ENCODE measurements around the gene CDC42BPB. TPM values are rescaled to one million over a fixed set of nuclear protein-coding genes. Genes with fewer than 3 reads are reported as not detected.
A peak's percentile ranks its signal among the peaks of the same experiment; 100 is the strongest.

Gene CDC42BPB
- total and polyA plus RNA-seq, 2 experiments from 2014 or later: 13.0 to 106 TPM

GRCh38 chr14:103059556-103059955 lies 2.2 kb upstream of the CDC42BPB start:
- peak overlapping the region; percentile 86; the same call in 1 of the 2 replicates for H3K4me3 ChIP-seq
- H3K27ac ChIP-seq: no peak overlapping the region
- H2AFZ ChIP-seq: no peak overlapping the region
- in situ Hi-C loops (cut with MboI): no loop called here
- peaks cover 49% of the 10 kb centered on the region for H3K79me2 ChIP-seq (ENCODE audit: insufficient read depth)
- peaks cover 15% of the 10 kb centered on the region for H3K4me1 ChIP-seq (ENCODE audit: insufficient read depth)
- peaks cover 4% of the 10 kb centered on the region; the same call in 1 of the 2 replicates for H4K20me1 ChIP-seq (ENCODE audit: insufficient read depth)
- no peaks in the 10 kb centered on the region for H3K9me2 ChIP-seq (ENCODE audit: insufficient read depth)
- 76 to 77% methylated on average over 5 of the region's 5 CpGs for WGBS, 2 experiments (ENCODE audit: low coverage in 1 of 2, low lambda C conversion rate in 2 of 2, missing lambda C conversion rate in 2 of 2)
- H3K36me3 ChIP-seq (ENCODE audit: low read depth): no peaks in the 10 kb centered on the region
- no peak overlapping the region for H3K9ac ChIP-seq
- peaks cover 30% of the 10 kb centered on the region for H3F3A ChIP-seq (ENCODE audit: insufficient read depth)
- no peak for TF ChIP-seq EZH2 (IDR thresholded peaks at IDR 0.05; ENCODE audit: insufficient read depth, poor library complexity, severe bottlenecking)
- no peak for TF ChIP-seq EZH2phosphoT487 (IDR thresholded peaks at IDR 0.05; ENCODE audit: insufficient read depth, low read depth)
- peak overlapping the region; percentile 89 for H3K4me2 ChIP-seq (ENCODE audit: unreplicated experiment)
- no peak for DNase-seq
- H3K9me3 ChIP-seq (ENCODE audit: low read depth): no peaks in the 10 kb centered on the region
- no peaks in the 10 kb centered on the region for H3K27me3 ChIP-seq (replicated peaks; ENCODE audit: insufficient read depth)

GRCh38 chr14:103058164-103059055 lies 1.1 kb upstream of the CDC42BPB start:
- Histone ChIP-seq H4K20me1 (ENCODE audit: insufficient read depth) (peaks cover 8% of the 10 kb centered on the region; the same call in 1 of the 2 replicates), H3K9ac (peak overlapping the region; percentile 86), H3K27me3 (replicated peaks; ENCODE audit: insufficient read depth) (no peaks in the 10 kb centered on the region), H3K4me3 (peak overlapping the region; percentile 86), H3K9me3 (ENCODE audit: low read depth) (no peaks in the 10 kb centered on the region), H3K79me2 (ENCODE audit: insufficient read depth) (peaks cover 60% of the 10 kb centered on the region), H3K27ac (peak overlapping the region; percentile 45), H2AFZ (peak overlapping the region; percentile 88), H3F3A (ENCODE audit: insufficient read depth) (peaks cover 27% of the 10 kb centered on the region), H3K4me1 (ENCODE audit: insufficient read depth) (peaks cover 19% of the 10 kb centered on the region), H3K4me2 (ENCODE audit: unreplicated experiment) (peak overlapping the region; percentile 89), H3K36me3 (ENCODE audit: low read depth) (no peaks in the 10 kb centered on the region; the same call in 1 of the 2 replicates), H3K9me2 (ENCODE audit: insufficient read depth) (no peaks in the 10 kb centered on the region)
- WGBS, 2 experiments (ENCODE audit: low coverage in 1 of 2, low lambda C conversion rate in 2 of 2, missing lambda C conversion rate in 2 of 2): 38 to 42% methylated on average over 37 to 39 of the region's 39 CpGs
- in situ Hi-C loops (cut with MboI): no loop called here
- peak; percentile 48 for DNase-seq
- no peak for TF ChIP-seq EZH2 (IDR thresholded peaks at IDR 0.05; ENCODE audit: insufficient read depth, poor library complexity, severe bottlenecking)
- TF ChIP-seq EZH2phosphoT487 (IDR thresholded peaks at IDR 0.05; ENCODE audit: insufficient read depth, low read depth): no peak

- no peak for DNase-seq
- peaks cover 74% of the 10 kb centered on the region for H3K79me2 ChIP-seq (ENCODE audit: insufficient read depth)
- H3K4me1 ChIP-seq (ENCODE audit: insufficient read depth): peaks cover 19% of the 10 kb centered on the region
- H4K20me1 ChIP-seq (ENCODE audit: insufficient read depth): peaks cover 8% of the 10 kb centered on the region; the same call in 1 of the 2 replicates
- H3K9ac ChIP-seq: peak overlapping the region; percentile 90
- peak overlapping the region; percentile 87 for H3K27ac ChIP-seq
- H3K27me3 ChIP-seq (replicated peaks; ENCODE audit: insufficient read depth): no peaks in the 10 kb centered on the region
- no peak overlapping the region for H2AFZ ChIP-seq
- H3F3A ChIP-seq (ENCODE audit: insufficient read depth): peaks cover 22% of the 10 kb centered on the region
- in situ Hi-C loops (cut with MboI): no loop called here
- TF ChIP-seq EZH2 (IDR thresholded peaks at IDR 0.05; ENCODE audit: insufficient read depth, poor library complexity, severe bottlenecking) (no peak), EZH2phosphoT487 (IDR thresholded peaks at IDR 0.05; ENCODE audit: insufficient read depth, low read depth) (no peak)
- WGBS, 2 experiments (ENCODE audit: low coverage in 1 of 2, low lambda C conversion rate in 2 of 2, missing lambda C conversion rate in 2 of 2): 0 to 1% methylated on average over 38 to 39 of the region's 53 CpGs
- H3K4me2 ChIP-seq (ENCODE audit: unreplicated experiment): peak overlapping the region; percentile 33
- H3K36me3 ChIP-seq (ENCODE audit: low read depth): no peaks in the 10 kb centered on the region; the same call in 1 of the 2 replicates
- peak overlapping the region; percentile 78 for H3K4me3 ChIP-seq
- no peaks in the 10 kb centered on the region for H3K9me3 ChIP-seq (ENCODE audit: low read depth)
- no peaks in the 10 kb centered on the region for H3K9me2 ChIP-seq (ENCODE audit: insufficient read depth)
Measured at GRCh38 chr14:103057028-103057371, 349 bp downstream of the CDC42BPB start.

GRCh38 chr14:103056322-103057027 lies 874 bp downstream of the CDC42BPB start:
- peaks cover 80% of the 10 kb centered on the region for H3K79me2 ChIP-seq (ENCODE audit: insufficient read depth)
- H3K4me2 ChIP-seq (ENCODE audit: unreplicated experiment): peak overlapping the region; percentile 88
- peaks cover 19% of the 10 kb centered on the region for H3K4me1 ChIP-seq (ENCODE audit: insufficient read depth)
- H2AFZ ChIP-seq: no peak overlapping the region
- no peaks in the 10 kb centered on the region for H3K27me3 ChIP-seq (replicated peaks; ENCODE audit: insufficient read depth)
- no peaks in the 10 kb centered on the region for H3K9me2 ChIP-seq (ENCODE audit: insufficient read depth)
- peak; percentile 70 for DNase-seq
- H3F3A ChIP-seq (ENCODE audit: insufficient read depth): peaks cover 22% of the 10 kb centered on the region
- peak overlapping the region; percentile 87 for H3K27ac ChIP-seq
- peak overlapping the region; percentile 90 for H3K9ac ChIP-seq
- H4K20me1 ChIP-seq (ENCODE audit: insufficient read depth): peaks cover 8% of the 10 kb centered on the region; the same call in 1 of the 2 replicates
- peak overlapping the region; percentile 78 for H3K4me3 ChIP-seq
- WGBS, 2 experiments (ENCODE audit: low coverage in 1 of 2, low lambda C conversion rate in 2 of 2, missing lambda C conversion rate in 2 of 2): 0 to 2% methylated on average over 3 to 45 of the region's 50 CpGs
- in situ Hi-C loops (cut with MboI): no loop called here
- H3K9me3 ChIP-seq (ENCODE audit: low read depth): no peaks in the 10 kb centered on the region
- no peaks in the 10 kb centered on the region; the same call in 1 of the 2 replicates for H3K36me3 ChIP-seq (ENCODE audit: low read depth)
- TF ChIP-seq EZH2 (IDR thresholded peaks at IDR 0.05; ENCODE audit: insufficient read depth, poor library complexity, severe bottlenecking) (no peak), EZH2phosphoT487 (IDR thresholded peaks at IDR 0.05; ENCODE audit: insufficient read depth, low read depth) (no peak)

Measured in GM23248 (cell line).